IPS DF 4.7 (cell line): Measurements from ENCODE around the gene MYO18B.
"Not testable (repeated sequence)": the region's sequence is repeated elsewhere in the genome, so short reads cannot be mapped to it uniquely, and the experiment has no call there.

ENCODE experiments used
- DNase-seq: peaks from one replicate; pipeline ENCODE4 v3.0.0-alpha.2; 2013; ENCODE audit warnings: low spot score; ENCODE audit errors: extremely low read depth

Gene MYO18B

GRCh38 chr22:25979968-25980367 lies 238.0 kb downstream of the MYO18B start:
- DNase-seq: no peak

GRCh38 chr22:25984911-25985310 lies 242.9 kb downstream of the MYO18B start:
- DNase-seq: not testable (repeated sequence)

DNA sequence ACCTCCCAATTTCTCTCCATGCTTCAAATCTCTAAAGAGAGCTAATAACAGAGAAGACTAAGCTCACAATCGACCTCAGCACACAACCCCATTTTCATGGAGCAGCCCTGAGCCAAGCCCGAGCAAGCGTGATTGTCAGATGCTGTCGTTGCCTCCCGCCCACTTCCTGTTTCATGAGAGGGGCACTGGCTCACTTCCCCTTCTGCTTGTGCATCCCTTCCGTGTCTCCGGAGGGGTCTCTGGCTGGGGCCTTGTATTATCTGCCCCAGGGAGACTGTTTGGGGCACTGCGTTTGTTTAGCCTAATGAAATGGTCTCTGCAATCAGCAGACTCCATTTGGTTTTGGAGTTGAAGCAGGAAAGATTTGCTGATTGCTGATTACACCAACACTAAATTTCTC lies 246.0 kb downstream of the MYO18B start:
- DNase-seq: no peak

DNA sequence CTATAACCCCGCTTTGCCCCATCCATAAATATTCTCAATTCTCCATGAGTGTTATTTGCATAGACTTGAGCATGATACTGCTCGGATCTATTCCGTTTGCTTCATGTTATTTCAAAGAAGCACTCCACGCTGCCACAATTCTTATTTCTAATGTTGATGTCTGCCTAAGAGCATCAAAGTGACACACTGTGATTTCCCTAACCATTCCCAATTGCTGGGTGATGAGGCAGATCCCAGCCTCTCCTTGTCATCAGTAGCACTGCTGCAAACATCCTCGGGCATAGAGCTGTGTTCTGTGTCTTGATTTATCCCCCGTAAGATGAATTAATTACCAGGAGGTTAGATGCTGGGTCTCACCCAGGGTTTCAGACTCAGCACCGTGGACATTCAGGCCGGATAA lies 249.0 kb downstream of the MYO18B start:
- no peak for DNase-seq

GRCh38 chr22:25992331-25992730 lies 250.3 kb downstream of the MYO18B start:
- no peak for DNase-seq

GRCh38 chr22:25996669-25997068 lies 254.7 kb downstream of the MYO18B start:
- no peak for DNase-seq

- DNase-seq: no peak
Observed at GRCh38 chr22:25997886-25998775, 256.1 kb downstream of the MYO18B start.

DNA sequence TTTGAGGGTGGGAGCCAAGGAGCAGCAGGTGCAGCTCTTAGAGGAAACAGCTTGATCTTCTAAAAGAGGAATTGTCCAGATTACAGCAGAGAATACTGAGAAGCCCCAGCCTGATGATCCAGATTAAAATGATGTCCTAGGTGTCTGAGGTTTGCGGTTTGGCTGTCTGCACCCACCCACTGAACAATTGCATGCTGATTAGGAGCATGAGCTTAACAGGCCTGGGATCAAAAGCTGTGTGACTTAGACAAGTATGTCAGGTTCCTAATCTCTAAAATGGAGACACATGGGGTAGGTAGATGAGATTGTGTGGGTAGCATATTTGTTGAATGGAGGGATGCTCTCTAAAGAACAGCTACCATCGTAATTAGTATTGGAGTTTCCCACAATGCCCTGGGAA lies 260.5 kb downstream of the MYO18B start:
- no peak for DNase-seq

- DNase-seq: no peak
Observed at GRCh38 chr22:26004477-26004876, 262.5 kb downstream of the MYO18B start.

GRCh38 chr22:26008587-26008986 lies 266.6 kb downstream of the MYO18B start:
- no peak for DNase-seq

- no peak for DNase-seq
Observed at GRCh38 chr22:26016916-26017315, 274.9 kb downstream of the MYO18B start.

- no peak for DNase-seq
Observed at GRCh38 chr22:26017932-26018331, 275.9 kb downstream of the MYO18B start.

GRCh38 chr22:26019596-26019995 lies 277.6 kb downstream of the MYO18B start:
- DNase-seq: no peak

DNA sequence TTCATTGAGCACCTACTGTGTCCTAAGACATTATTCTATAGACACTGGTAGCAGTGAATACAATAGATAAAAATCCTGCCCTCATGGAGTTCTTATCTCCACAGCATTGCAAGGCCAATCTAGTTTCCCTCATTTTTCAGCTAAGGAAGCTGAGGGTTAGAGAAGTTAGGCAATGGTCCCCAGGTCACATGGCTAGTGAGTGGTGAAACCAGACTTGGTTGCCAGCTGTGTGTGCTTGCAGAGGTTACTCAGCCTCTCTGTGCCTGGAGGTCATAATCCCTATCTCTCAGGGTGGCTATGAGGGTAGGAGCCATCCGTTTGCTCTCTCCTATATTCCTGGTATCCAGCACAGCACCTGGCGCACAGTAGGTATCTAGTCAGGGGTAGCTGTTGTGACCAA lies 279.5 kb downstream of the MYO18B start:
- DNase-seq: no peak

- no peak for DNase-seq
Observed at GRCh38 chr22:26023104-26023775, 281.3 kb downstream of the MYO18B start.

GRCh38 chr22:26025626-26026025 lies 283.6 kb downstream of the MYO18B start:
- DNase-seq: no peak

DNA sequence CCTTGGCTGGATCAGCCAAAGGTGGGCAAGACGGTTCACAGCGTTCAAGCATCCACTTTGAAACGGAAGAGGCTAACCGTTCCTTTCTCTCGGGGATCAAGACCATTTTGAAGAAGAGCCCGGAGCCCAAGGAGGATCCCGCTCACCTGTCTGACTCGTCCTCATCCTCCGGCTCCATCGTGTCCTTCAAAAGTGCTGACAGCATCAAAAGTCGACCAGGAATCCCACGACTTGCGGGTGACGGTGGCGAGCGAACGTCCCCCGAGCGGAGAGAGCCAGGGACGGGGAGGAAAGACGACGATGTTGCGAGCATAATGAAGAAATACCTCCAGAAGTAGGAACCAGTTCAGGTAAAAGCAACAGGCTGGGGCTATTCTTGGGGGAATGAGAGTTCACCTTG lies 285.4 kb downstream of the MYO18B start:
- DNase-seq: no peak

DNA sequence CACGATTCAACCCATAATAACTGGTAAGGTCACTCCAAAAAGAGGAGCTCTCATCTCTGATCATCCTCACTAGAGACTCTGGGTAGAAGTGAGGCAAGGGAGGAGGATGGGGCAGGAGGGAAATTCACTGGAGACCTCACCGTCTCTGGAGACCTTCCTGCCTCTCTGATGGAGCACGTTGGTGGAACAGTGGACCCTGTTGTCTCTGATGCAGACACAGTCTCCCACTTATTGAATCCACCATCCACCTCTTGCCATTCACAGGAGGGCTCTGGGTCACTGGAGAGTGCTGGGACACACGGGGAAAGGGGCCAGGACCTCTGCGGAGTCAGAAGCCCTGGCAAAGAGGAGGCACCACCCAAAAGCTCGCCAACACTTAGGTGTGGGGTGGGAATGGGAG lies 289.7 kb downstream of the MYO18B start:
- no peak for DNase-seq

DNA sequence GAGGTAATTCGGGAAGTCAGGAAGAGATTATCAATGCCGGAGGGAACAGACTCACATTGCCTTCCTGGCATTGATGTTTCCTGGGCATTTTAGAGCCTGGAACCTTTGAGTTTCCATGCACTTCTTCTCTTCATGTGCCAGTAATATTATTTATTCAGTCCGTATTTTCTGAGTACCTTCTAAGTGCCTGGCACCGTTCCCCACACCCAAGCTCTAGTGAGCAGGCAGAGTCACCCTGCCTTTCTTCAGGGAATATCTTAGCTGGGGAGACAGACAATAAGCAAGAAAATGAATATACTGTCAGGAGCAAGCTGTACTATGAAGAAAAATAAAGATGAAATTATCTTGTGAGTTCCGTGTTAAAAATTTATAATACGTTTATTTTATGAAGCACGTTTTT lies 291.1 kb downstream of the MYO18B start:
- no peak for DNase-seq

- DNase-seq: no peak
Observed at GRCh38 chr22:26033586-26033985, 291.6 kb downstream of the MYO18B start.

DNA sequence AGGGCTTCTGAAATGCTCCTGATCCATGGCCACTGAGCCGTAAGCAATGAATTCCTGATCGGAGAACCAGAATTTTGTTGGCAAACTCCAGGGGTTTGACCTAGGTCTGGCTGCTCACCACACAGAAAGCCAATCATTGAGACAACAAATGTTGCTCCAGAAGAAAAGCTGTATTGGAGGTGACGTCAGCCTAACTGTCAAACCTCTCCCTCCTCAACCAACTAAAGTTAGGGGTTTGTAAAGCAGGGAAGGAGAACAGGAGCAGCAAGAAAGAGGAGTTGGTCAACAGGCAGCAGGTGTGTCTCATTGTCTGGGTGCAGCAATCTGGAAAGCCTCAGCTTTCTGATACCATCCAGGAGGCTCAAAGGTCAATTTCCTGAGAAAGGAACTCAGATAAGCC lies 293.5 kb downstream of the MYO18B start:
- DNase-seq: no peak

DNA sequence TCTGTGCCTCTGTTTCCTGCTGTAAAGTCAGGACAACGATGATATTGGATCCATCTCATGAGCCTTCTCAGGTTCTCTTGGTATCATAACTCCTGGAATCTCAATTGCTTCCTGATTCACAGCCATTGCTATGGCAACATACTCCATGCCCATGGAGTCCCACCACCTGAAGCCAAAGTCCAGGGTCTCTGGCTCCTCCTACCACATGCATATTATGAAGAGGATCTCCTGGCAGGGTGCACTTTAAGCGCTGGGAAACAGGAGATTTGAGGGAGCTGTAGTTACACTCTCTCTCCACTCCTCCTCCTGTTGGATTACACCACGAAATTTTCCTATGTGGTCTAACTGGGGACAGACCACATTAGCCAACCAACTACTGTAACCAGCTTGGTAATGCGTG lies 296.4 kb downstream of the MYO18B start:
- no peak for DNase-seq

DNA sequence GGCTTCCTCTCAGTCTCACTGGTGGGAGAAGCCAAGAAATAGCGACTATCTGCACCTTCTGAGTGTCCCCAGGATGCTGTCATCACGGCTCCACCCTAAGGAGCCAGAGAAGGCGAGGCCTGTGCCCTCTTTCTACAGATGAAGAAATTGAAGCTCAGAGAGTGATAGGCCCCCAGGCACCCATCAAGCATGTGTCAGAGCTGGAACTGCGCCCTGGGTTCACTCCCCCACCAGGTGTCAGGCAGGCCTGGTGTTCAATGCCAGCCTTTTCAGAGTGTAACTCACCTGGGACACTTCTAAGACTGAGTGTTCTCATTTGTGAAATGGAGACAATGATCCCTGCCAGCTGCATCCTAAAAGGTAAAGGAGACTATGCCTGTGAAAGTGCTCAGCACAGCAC lies 299.9 kb downstream of the MYO18B start:
- no peak for DNase-seq
